Measurements from ENCODE around the gene IRF3. TPM values are rescaled to one million over a fixed set of nuclear protein-coding genes. Genes with fewer than 3 reads are reported as not detected.
"Not testable (repeated sequence)": the region's sequence is repeated elsewhere in the genome, so short reads cannot be mapped to it uniquely, and the experiment has no call there.

The IRF3 gene
- total and polyA plus RNA-seq, 10 donors = 87.9 to 294 (median 128) TPM

DNA sequence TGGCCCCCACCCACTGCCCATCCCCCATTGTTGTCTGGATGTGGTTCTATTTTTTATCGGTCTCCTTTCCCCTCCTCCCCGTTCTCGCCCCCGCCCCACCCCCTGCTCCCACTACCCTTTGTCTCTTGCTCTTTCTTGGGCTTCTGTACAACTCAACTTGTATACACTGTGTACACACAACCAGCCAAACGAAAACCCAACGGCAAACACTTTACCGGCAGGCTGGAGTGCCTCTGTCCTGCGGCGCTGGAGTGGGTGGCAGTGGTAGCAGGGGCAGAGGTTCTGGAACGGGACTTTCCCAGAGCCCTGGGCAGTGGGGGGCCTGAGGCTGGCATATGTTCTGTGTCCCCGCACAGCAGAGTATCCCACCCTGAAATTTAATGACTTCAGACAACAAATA lies 39.4 kb downstream of the IRF3 start:
- no peak overlapping the region for H3K4me3 ChIP-seq
- H3K4me1 ChIP-seq = peaks cover 0 to 10% (median 3%) of the 10 kb centered on the region in 6 donors
- DNase-seq = no peak
- TF ChIP-seq POLR2AphosphoS5 (IDR thresholded peaks at IDR 0.05) (no peak), POLR2A (IDR thresholded peaks at IDR 0.05) (no peak)
- TF ChIP-seq, protein P1, sequence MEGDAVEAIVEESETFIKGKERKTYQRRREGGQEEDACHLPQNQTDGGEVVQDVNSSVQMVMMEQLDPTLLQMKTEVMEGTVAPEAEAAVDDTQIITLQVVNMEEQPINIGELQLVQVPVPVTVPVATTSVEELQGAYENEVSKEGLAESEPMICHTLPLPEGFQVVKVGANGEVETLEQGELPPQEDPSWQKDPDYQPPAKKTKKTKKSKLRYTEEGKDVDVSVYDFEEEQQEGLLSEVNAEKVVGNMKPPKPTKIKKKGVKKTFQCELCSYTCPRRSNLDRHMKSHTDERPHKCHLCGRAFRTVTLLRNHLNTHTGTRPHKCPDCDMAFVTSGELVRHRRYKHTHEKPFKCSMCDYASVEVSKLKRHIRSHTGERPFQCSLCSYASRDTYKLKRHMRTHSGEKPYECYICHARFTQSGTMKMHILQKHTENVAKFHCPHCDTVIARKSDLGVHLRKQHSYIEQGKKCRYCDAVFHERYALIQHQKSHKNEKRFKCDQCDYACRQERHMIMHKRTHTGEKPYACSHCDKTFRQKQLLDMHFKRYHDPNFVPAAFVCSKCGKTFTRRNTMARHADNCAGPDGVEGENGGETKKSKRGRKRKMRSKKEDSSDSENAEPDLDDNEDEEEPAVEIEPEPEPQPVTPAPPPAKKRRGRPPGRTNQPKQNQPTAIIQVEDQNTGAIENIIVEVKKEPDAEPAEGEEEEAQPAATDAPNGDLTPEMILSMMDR (IDR thresholded peaks at IDR 0.05 in 8 of 11, conservative IDR thresholded peaks at IDR 0.05 in 3 of 11) = no peak
- no peak overlapping the region for H3K27ac ChIP-seq
- H3K36me3 ChIP-seq = peaks cover 0 to 75% (median 35%) of the 10 kb centered on the region in 6 donors
- no peaks in the 10 kb centered on the region for H3K9me3 ChIP-seq
- no peaks in the 10 kb centered on the region for H3K27me3 ChIP-seq (replicated peaks in 1 of 7)
- intact Hi-C loops (cut with DNase I; ENCODE audit: low total_unique reads) = no loop called here
- 88 to 94% (median 90%) methylated on average over 11 of the region's 11 CpGs for WGBS, 5 donors

DNA sequence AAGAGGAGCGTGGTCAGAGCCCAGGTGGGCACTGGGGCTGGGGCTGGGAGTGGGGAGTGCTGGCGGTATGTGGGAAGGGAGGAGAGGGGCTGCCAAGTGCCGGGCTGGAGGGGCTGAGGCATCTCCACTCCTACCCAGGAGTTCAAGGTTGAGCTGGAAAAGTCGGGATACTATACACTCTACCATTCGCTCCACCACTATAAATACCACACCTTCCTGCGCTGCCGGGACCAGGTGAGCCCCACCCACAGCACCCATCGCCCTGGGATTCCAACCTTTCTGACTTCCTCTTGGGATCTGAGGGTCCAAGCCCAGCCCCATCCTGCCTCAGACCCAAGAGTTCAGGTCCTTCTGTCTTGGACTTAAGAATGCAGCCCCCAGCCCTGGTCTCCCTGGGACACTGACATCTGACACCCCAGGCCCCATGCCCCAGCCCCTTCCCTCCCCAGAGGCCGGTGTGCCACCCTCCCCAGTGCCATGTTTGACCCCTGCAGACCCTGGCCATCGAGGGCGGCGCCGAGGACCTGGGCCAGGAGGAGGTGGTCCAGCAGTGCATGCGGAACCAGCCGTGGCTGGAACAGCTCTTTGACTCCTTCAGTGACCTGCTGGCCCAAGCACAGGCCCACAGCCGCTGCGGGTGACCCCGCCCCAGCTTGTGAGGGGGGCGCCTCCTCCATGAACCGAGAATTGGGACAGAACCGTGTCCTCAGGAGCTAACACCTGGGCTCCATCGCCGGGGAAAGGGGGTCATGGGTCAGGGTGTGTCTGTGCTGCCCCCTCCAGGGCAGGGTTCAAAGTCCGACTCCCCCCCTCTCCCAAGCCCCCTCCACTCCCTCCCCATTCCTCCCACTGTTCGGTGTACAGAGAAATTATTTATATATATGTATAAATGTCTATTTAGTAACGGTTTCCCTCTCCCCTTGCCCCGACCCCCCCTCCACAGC lies 40.4 kb downstream of the IRF3 start:
- intact Hi-C loops (cut with DNase I; ENCODE audit: low total_unique reads) = no loop called here
- DNase-seq = no peak
- 89 to 94% (median 90%) methylated on average over 12 to 27 of the region's 27 CpGs for WGBS, 5 donors
- Histone ChIP-seq H3K27ac (no peak overlapping the region), H3K27me3 (replicated peaks in 1 of 7) (no peaks in the 10 kb centered on the region), H3K4me1 (peaks cover 0 to under 1% (median 0%) of the 10 kb centered on the region in 6 donors), H3K4me3 (no peak overlapping the region), H3K36me3 (peaks cover 0 to 85% (median 38%) of the 10 kb centered on the region in 6 donors), H3K9me3 (no peaks in the 10 kb centered on the region)
- TF ChIP-seq POLR2A (IDR thresholded peaks at IDR 0.05) (no peak), POLR2AphosphoS5 (IDR thresholded peaks at IDR 0.05) (peak in 1 of 3 donors; percentile 10)
- TF ChIP-seq, protein P1 (IDR thresholded peaks at IDR 0.05 in 8 of 11, conservative IDR thresholded peaks at IDR 0.05 in 3 of 11) = no peak

DNA sequence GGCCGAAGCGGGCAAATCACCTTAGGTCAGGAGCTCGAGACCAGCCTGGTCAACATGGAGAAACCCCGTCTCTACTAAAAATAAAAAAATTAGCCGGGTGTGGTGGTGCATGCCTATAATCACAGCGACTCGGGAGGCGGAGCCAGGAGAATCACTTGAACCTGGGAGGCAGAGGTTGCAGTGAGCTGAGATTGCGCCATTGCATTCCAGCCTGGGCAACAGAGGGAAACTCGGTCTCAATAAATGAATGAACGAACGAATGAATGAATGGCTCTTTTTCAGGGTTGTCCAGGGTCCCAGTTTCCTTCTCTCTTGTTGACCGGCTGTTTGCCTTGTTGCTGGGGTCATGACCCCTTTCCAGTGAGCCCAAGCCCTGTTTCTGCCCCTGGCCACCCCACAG lies 47.8 kb downstream of the IRF3 start:
- H3K4me3 ChIP-seq; H3K27ac ChIP-seq; H3K27me3 ChIP-seq (replicated peaks in 1 of 7); DNase-seq; intact Hi-C loops (cut with DNase I; ENCODE audit: low total_unique reads); H3K9me3 ChIP-seq: not testable (repeated sequence)
- 90 to 97% (median 93%) methylated on average over 13 of the region's 13 CpGs for WGBS, 5 donors
- H3K36me3 ChIP-seq = peaks cover 0 to 98% (median 67%) of the 10 kb centered on the region in 6 donors
- peaks cover 0 to 20% (median 11%) of the 10 kb centered on the region in 6 donors for H3K4me1 ChIP-seq

DNA sequence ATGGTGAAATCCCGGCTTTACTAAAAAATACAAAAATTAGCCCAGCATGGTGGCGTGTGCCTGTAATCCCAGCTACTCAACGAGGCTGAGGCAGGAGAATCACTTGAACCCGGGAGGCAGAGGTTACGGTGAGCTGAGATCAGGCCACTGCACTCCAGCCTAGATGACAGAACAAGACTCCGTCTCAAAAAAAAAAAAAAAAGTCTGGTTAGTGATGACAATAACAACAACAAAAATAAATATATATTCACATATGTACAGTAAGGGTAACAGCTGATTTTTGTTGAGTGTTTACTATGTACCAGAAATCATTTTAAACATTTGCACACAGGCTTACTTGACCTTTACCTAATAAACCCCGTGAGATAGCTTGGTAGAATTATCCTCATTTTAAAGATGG lies 48.7 kb downstream of the IRF3 start:
- intact Hi-C loops (cut with DNase I; ENCODE audit: low total_unique reads) = no loop called here
- WGBS, 5 donors = 89 to 99% (median 93%) methylated on average over 7 of the region's 7 CpGs
- Histone ChIP-seq H3K4me3 (no peak overlapping the region), H3K9me3 (peaks cover 0 to 6% (median 0%) of the 10 kb centered on the region in 8 donors), H3K4me1 (peaks cover 0 to 29% (median 20%) of the 10 kb centered on the region in 6 donors), H3K27me3 (replicated peaks in 1 of 7) (no peaks in the 10 kb centered on the region), H3K27ac (no peak overlapping the region), H3K36me3 (peaks cover 0 to 98% (median 65%) of the 10 kb centered on the region in 6 donors)
- no peak for DNase-seq
- no peak for TF ChIP-seq POLR2AphosphoS5 (IDR thresholded peaks at IDR 0.05)
- no peak for TF ChIP-seq POLR2A (IDR thresholded peaks at IDR 0.05)
- TF ChIP-seq, protein P1 (IDR thresholded peaks at IDR 0.05 in 8 of 11, conservative IDR thresholded peaks at IDR 0.05 in 3 of 11) = no peak
